ENCODE measurements around the gene ATPAF1. TPM values are rescaled to one million over a fixed set of nuclear protein-coding genes. Genes with fewer than 3 reads are reported as not detected.
A peak's percentile ranks its signal among the peaks of the same experiment; 100 is the strongest.

ATPAF1 gene
- total and polyA plus RNA-seq, 10 of the 15 experiments (the other 5 are each of a cell fraction or from before 2014, with no cell fraction given): 15.2 to 93.5 (median 48.4) TPM

DNA sequence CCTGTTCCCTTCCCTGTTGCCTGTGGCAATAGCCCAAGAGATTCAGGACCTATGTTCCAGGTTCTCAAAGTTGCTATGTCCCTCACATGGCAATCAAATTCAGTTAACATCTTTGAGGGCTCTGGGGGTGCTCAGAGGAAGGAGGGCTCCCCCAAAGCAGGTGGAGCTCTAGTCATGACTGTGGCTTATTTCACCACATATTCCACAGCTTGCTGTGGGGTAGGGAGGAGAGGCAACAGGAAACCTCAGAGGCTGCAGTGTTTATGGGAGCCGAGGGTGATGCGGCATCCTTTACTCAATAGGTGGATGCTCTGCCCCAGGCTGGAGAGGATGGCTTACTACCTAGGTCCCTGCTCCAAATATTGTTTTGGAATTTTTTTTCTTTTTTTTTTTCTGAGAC is 62.9 kb downstream of the ATPAF1 start:
- DNase-seq (ENCODE audit: low read depth, low spot score) (no peak), FAIRE-seq (no peak), ATAC-seq (no peak)
- no peak overlapping the region for H2AFZ ChIP-seq (ENCODE audit: control insufficient read depth, low read depth, low read length)
- CTCF ChIA-PET: interaction anchor here (0.8 to 3.3 kb wide), 6 partner anchors 10 to 122 kb away, joined by 3 to 30 read pairs (median 4); partner anchors contain the start of gene MOB3C
- no peak overlapping the region; the same call in 1 of the 2 replicates for H3K4me3 ChIP-seq
- RAD21 ChIA-PET (ENCODE audit: unreplicated experiment): interaction anchor here (1.5 to 2.9 kb wide), 3 partner anchors 10 to 114 kb away, joined by 4 to 41 read pairs (median 8); partner anchors contain the start of genes ATPAF1, EFCAB14 and MOB3C
- H3K4me2 ChIP-seq (ENCODE audit: control insufficient read depth, insufficient read depth): peak overlapping the region; percentile 78; the same call in 1 of the 2 replicates
- WGBS (ENCODE audit: insufficient coverage, insufficient replicate concordance, low lambda C conversion rate, missing lambda C conversion rate): 50% methylated on average over 2 of the region's 2 CpGs
- in situ Hi-C loops (cut with MboI) (no loop called here), intact Hi-C loops (cut with micrococcal nuclease; ENCODE audit: unreplicated experiment) (no loop called here)
- BruUV-seq (replicated peaks): no TSS peak
- SMC1A ChIA-PET (ENCODE audit: uncharacterized antibody, unreplicated experiment): interaction anchor here (1.6 to 6.2 kb wide), 2 partner anchors 9 to 12 kb away, joined by 6 to 53 read pairs; partner anchors contain the start of gene MOB3C
- H4K20me1 ChIP-seq (ENCODE audit: control insufficient read depth, insufficient read depth): no peaks in the 10 kb centered on the region
- H3K36me3 ChIP-seq (ENCODE audit: control insufficient read depth in 2 of 2, insufficient read depth in 2 of 2, low read length in 1 of 2): peaks cover 0 to 6% of the 10 kb centered on the region in 2 experiments; a peak in 2 of 4 replicates
- no peaks in the 10 kb centered on the region for H3K9me3 ChIP-seq (replicated peaks; ENCODE audit: control insufficient read depth, insufficient read depth, low read length)
- H3K9ac ChIP-seq (ENCODE audit: control insufficient read depth, insufficient read depth, low read length): no peak overlapping the region
- H3K79me2 ChIP-seq (ENCODE audit: control insufficient read depth, insufficient read depth, low read length): peaks cover 2% of the 10 kb centered on the region; the same call in 1 of the 2 replicates
- POLR2A ChIA-PET: interaction anchor here (2.4 to 9.1 kb wide), 2 partner anchors 11 to 62 kb away, joined by 6 to 124 read pairs; partner anchors contain the start of gene MOB3C
- H3K27ac ChIP-seq (ENCODE audit: control insufficient read depth, insufficient read depth): no peak overlapping the region
- TF ChIP-seq, protein P1, sequence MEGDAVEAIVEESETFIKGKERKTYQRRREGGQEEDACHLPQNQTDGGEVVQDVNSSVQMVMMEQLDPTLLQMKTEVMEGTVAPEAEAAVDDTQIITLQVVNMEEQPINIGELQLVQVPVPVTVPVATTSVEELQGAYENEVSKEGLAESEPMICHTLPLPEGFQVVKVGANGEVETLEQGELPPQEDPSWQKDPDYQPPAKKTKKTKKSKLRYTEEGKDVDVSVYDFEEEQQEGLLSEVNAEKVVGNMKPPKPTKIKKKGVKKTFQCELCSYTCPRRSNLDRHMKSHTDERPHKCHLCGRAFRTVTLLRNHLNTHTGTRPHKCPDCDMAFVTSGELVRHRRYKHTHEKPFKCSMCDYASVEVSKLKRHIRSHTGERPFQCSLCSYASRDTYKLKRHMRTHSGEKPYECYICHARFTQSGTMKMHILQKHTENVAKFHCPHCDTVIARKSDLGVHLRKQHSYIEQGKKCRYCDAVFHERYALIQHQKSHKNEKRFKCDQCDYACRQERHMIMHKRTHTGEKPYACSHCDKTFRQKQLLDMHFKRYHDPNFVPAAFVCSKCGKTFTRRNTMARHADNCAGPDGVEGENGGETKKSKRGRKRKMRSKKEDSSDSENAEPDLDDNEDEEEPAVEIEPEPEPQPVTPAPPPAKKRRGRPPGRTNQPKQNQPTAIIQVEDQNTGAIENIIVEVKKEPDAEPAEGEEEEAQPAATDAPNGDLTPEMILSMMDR (IDR thresholded peaks at IDR 0.05 in 2 of 3, conservative IDR thresholded peaks at IDR 0.05 in 1 of 3; ENCODE audit: control insufficient read depth in 2 of 3, extremely low read depth in 1 of 3, insufficient read depth in 1 of 3, low read depth in 3 of 3, low read length in 3 of 3): no peak
- TF ChIP-seq TBL1XR1 (IDR thresholded peaks at IDR 0.05; ENCODE audit: low read depth, low read length) (no peak), GABPA (IDR thresholded peaks at IDR 0.05; ENCODE audit: low read depth) (no peak), TAF1 (IDR thresholded peaks at IDR 0.05; ENCODE audit: borderline replicate concordance, low read depth, low read length) (no peak), NR2F1 (conservative IDR thresholded peaks at IDR 0.05) (no peak), NRF1 (conservative IDR thresholded peaks at IDR 0.05; ENCODE audit: low read depth, low read length) (no peak), KDM1A (IDR thresholded peaks at IDR 0.05; ENCODE audit: borderline replicate concordance) (no peak), ASH2L (IDR thresholded peaks at IDR 0.05; ENCODE audit: borderline replicate concordance, low read depth) (no peak), SMAD1 (IDR thresholded peaks at IDR 0.05; ENCODE audit: low read depth, partially characterized antibody) (no peak), FOXK2 (IDR thresholded peaks at IDR 0.05) (no peak)
- TF ChIP-seq, protein P2, sequence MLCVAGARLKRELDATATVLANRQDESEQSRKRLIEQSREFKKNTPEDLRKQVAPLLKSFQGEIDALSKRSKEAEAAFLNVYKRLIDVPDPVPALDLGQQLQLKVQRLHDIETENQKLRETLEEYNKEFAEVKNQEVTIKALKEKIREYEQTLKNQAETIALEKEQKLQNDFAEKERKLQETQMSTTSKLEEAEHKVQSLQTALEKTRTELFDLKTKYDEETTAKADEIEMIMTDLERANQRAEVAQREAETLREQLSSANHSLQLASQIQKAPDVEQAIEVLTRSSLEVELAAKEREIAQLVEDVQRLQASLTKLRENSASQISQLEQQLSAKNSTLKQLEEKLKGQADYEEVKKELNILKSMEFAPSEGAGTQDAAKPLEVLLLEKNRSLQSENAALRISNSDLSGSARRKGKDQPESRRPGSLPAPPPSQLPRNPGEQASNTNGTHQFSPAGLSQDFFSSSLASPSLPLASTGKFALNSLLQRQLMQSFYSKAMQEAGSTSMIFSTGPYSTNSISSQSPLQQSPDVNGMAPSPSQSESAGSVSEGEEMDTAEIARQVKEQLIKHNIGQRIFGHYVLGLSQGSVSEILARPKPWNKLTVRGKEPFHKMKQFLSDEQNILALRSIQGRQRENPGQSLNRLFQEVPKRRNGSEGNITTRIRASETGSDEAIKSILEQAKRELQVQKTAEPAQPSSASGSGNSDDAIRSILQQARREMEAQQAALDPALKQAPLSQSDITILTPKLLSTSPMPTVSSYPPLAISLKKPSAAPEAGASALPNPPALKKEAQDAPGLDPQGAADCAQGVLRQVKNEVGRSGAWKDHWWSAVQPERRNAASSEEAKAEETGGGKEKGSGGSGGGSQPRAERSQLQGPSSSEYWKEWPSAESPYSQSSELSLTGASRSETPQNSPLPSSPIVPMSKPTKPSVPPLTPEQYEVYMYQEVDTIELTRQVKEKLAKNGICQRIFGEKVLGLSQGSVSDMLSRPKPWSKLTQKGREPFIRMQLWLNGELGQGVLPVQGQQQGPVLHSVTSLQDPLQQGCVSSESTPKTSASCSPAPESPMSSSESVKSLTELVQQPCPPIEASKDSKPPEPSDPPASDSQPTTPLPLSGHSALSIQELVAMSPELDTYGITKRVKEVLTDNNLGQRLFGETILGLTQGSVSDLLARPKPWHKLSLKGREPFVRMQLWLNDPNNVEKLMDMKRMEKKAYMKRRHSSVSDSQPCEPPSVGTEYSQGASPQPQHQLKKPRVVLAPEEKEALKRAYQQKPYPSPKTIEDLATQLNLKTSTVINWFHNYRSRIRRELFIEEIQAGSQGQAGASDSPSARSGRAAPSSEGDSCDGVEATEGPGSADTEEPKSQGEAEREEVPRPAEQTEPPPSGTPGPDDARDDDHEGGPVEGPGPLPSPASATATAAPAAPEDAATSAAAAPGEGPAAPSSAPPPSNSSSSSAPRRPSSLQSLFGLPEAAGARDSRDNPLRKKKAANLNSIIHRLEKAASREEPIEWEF (IDR thresholded peaks at IDR 0.05; ENCODE audit: insufficient replicate concordance, low read depth, low read length): no peak
- TF ChIP-seq, protein P3, sequence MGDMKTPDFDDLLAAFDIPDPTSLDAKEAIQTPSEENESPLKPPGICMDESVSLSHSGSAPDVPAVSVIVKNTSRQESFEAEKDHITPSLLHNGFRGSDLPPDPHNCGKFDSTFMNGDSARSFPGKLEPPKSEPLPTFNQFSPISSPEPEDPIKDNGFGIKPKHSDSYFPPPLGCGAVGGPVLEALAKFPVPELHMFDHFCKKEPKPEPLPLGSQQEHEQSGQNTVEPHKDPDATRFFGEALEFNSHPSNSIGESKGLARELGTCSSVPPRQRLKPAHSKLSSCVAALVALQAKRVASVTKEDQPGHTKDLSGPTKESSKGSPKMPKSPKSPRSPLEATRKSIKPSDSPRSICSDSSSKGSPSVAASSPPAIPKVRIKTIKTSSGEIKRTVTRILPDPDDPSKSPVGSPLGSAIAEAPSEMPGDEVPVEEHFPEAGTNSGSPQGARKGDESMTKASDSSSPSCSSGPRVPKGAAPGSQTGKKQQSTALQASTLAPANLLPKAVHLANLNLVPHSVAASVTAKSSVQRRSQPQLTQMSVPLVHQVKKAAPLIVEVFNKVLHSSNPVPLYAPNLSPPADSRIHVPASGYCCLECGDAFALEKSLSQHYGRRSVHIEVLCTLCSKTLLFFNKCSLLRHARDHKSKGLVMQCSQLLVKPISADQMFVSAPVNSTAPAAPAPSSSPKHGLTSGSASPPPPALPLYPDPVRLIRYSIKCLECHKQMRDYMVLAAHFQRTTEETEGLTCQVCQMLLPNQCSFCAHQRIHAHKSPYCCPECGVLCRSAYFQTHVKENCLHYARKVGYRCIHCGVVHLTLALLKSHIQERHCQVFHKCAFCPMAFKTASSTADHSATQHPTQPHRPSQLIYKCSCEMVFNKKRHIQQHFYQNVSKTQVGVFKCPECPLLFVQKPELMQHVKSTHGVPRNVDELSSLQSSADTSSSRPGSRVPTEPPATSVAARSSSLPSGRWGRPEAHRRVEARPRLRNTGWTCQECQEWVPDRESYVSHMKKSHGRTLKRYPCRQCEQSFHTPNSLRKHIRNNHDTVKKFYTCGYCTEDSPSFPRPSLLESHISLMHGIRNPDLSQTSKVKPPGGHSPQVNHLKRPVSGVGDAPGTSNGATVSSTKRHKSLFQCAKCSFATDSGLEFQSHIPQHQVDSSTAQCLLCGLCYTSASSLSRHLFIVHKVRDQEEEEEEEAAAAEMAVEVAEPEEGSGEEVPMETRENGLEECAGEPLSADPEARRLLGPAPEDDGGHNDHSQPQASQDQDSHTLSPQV (IDR thresholded peaks at IDR 0.05): no peak
- 0 out of 2 replicates have a peak, but pooled peaks cover 3% of the 10 kb centered on the region for H3K4me1 ChIP-seq (ENCODE audit: control insufficient read depth, insufficient read depth, low read length)
- no peaks in the 10 kb centered on the region for H3K27me3 ChIP-seq (replicated peaks in 1 of 2; ENCODE audit: control insufficient read depth in 2 of 2, insufficient read depth in 2 of 2, low read length in 1 of 2)
